Gastrocnemius medialis (tissue), 4 donors: ENCODE measurements around the gene PCSK6. TPM values are rescaled to one million over a fixed set of nuclear protein-coding genes. Genes with fewer than 3 reads are reported as not detected.

ENCODE experiments used
- ATAC-seq, 2 donors: fragments of 150-250 bp; one replicate each; pipeline ENCODE4 v1.9.1; 2016
- DNase-seq, 2 donors: peaks; one replicate each; pipeline ENCODE4 v3.0.0-alpha.2; 2019
- H3K27ac ChIP-seq, 4 donors: fragments of 200-600 bp; sonication (generic); 1 replicate in 1 of 4; 2 replicates in 3 of 4; pipeline ENCODE4 v1.5.1; 2016 to 2018; ENCODE audit warnings: mild to moderate bottlenecking in 2 of 4, moderate library complexity in 1 of 4
- H3K27me3 ChIP-seq, 3 donors: fragments of 200-600 bp; sonication (generic) in 2 of 3; 1 replicate in 1 of 3; 2 replicates in 2 of 3; pipeline versions ENCODE4 v1.5.1 to v1.6.0; 2016 to 2019; ENCODE audit warnings: mild to moderate bottlenecking in 1 of 3, moderate library complexity in 1 of 3
- H3K36me3 ChIP-seq, 2 donors: fragments of 200-600 bp; sonication (generic) in 1 of 2; one replicate each; pipeline ENCODE4 v1.5.1; 2017 to 2018
- H3K4me1 ChIP-seq, 2 donors: fragments of 200-600 bp; sonication (generic) in 1 of 2; one replicate each; pipeline ENCODE4 v1.5.1; 2016 to 2017; ENCODE audit warnings: mild to moderate bottlenecking in 2 of 2
- H3K4me3 ChIP-seq, 4 donors: fragments of 200-600 bp; sonication (generic) in 3 of 4; 1 replicate in 1 of 4; 2 replicates in 3 of 4; pipeline ENCODE4 v1.5.1; 2016 to 2019; ENCODE audit warnings: mild to moderate bottlenecking in 2 of 4
- H3K9me3 ChIP-seq, 3 donors: fragments of 200-600 bp; sonication (generic) in 2 of 3; 1 replicate in 1 of 3; 2 replicates in 2 of 3; pipeline ENCODE4 v1.5.1; 2016 to 2019
- POLR2A ChIP-seq, 2 donors: fragments of 450-650 bp; IDR thresholded peaks; one replicate each; pipeline ENCODE4 v1.6.1; 2017; ENCODE audit warnings: antibody characterized with exemption in 2 of 2, mild to moderate bottlenecking in 2 of 2, moderate library complexity in 2 of 2
- in situ Hi-C, 4 donors: fragments of 200-750 bp; cut with MboI; loops; one replicate each; pipeline versions ENCODE4 v1.15.0 to v1.8.0; 2017; ENCODE audit warnings: low sequenced_read_pairs in 4 of 4
- intact Hi-C: fragments of 100-400 bp; cut with DNase I; formaldehyde crosslinking; loops from one replicate; pipeline ENCODE4 v1.15.1; 2023; ENCODE audit warnings: low total_unique reads
- total RNA-seq, 4 donors: library from RNA; depleted of rRNA; stranded (reverse); fragments of >200 nt; gene quantifications; one replicate each; pipeline versions ENCODE4 v1.1.0 to v1.2.3, GENCODE V29; 2016
- TF ChIP-seq, protein P1 (sequence below), 5 experiments: fragments of 450-650 bp in 3 of 5; fragments of 200-600 bp in 2 of 5; sonication (generic) in 2 of 5; IDR thresholded peaks in 4 of 5; conservative IDR thresholded peaks in 1 of 5; 1 replicate in 4 of 5; 2 replicates in 1 of 5; pipeline ENCODE4 v1.5.1; 2016 to 2019; ENCODE audit warnings: antibody characterized with exemption in 5 of 5, mild to moderate bottlenecking in 3 of 5, moderate library complexity in 3 of 5

PCSK6 gene
- total RNA-seq, 4 donors from 2014 or later: 12.8 to 46.0 (median 23.6) TPM

DNA sequence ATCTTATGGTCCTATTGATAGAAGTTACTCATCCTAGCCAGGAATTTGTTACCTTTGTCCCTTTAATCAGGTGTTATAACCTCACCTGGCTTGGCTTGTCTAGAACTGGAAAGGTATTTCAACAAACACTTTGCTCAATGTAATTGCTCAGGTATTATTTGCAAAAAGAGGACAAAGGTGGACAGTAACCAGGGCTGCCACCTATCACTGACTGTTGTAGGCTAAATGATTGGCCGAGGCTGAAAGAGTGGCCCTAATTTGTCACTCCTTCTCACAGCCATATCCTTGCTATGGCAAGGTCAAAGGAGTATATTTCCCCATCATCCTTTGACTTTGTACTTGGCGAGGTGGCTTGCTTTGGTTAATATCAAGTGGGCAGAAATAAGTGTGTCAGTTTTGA lies 209.5 kb downstream of the PCSK6 start:
- DNase-seq (no peak), ATAC-seq (no peak)
- Histone ChIP-seq H3K27ac (no peak overlapping the region), H3K27me3 (no peaks in the 10 kb centered on the region), H3K4me1 (peaks cover 16 to 23% of the 10 kb centered on the region in 2 donors), H3K36me3 (peaks cover 2 to 69% of the 10 kb centered on the region in 2 donors), H3K4me3 (no peak overlapping the region), H3K9me3 (no peaks in the 10 kb centered on the region)
- intact Hi-C loops: no loop called here
- in situ Hi-C loops: no loop called here
- TF ChIP-seq, protein P1, sequence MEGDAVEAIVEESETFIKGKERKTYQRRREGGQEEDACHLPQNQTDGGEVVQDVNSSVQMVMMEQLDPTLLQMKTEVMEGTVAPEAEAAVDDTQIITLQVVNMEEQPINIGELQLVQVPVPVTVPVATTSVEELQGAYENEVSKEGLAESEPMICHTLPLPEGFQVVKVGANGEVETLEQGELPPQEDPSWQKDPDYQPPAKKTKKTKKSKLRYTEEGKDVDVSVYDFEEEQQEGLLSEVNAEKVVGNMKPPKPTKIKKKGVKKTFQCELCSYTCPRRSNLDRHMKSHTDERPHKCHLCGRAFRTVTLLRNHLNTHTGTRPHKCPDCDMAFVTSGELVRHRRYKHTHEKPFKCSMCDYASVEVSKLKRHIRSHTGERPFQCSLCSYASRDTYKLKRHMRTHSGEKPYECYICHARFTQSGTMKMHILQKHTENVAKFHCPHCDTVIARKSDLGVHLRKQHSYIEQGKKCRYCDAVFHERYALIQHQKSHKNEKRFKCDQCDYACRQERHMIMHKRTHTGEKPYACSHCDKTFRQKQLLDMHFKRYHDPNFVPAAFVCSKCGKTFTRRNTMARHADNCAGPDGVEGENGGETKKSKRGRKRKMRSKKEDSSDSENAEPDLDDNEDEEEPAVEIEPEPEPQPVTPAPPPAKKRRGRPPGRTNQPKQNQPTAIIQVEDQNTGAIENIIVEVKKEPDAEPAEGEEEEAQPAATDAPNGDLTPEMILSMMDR (IDR thresholded peaks at IDR 0.05 in 4 of 5, conservative IDR thresholded peaks at IDR 0.05 in 1 of 5): no peak
- TF ChIP-seq POLR2A (IDR thresholded peaks at IDR 0.05): no peak

DNA sequence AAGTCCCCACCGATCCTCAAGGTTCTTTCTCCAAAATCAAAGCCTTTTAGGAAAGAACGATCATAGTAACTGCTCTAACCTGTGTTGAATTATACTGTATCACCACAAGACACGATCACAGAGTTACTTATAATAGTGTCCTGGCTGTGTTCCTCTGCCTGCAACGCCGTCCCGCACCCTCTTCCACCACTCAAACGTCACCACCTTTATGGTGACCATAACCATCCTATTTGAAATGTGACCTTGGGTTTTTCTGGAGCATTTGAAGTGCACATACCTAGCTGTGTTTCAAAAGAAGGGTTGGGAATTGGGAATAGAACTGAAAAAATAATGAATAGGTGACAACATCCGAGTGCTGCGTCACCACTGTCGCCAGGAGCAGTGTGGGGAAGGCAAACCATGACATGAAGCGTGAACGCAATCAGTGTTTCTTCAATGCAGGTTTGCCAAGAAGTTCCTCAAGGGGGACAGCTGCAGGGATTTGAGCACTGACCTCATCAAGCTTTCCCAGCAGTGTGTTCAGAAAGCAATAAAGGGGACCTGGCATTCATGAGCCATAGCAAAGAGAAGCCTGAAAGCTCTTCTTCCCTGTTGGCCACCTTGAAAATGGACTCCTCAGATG lies 211.5 kb downstream of the PCSK6 start:
- intact Hi-C loops (loop anchor here (1.0 to 5.0 kb wide), 4 partner anchors 17 to 676 kb away; partner anchors contain the start of genes ASB7, LINS1, SNRPA1 and TM2D3), in situ Hi-C loops (no loop called here)
- TF ChIP-seq POLR2A (IDR thresholded peaks at IDR 0.05): no peak
- TF ChIP-seq, protein P1 (IDR thresholded peaks at IDR 0.05 in 4 of 5, conservative IDR thresholded peaks at IDR 0.05 in 1 of 5): no peak
- Histone ChIP-seq H3K4me1 (peaks cover 26 to 40% of the 10 kb centered on the region in 2 donors), H3K27ac (peak overlapping the region; percentile 90 to 98 (median 94)), H3K4me3 (peak overlapping the region; percentile 77 to 88 (median 83)), H3K36me3 (peaks cover 4 to 69% of the 10 kb centered on the region in 2 donors), H3K27me3 (no peaks in the 10 kb centered on the region), H3K9me3 (no peaks in the 10 kb centered on the region)
- peak in 1 of 2 donors; percentile 3 for ATAC-seq
- DNase-seq: peak in 1 of 2 donors; percentile 37

DNA sequence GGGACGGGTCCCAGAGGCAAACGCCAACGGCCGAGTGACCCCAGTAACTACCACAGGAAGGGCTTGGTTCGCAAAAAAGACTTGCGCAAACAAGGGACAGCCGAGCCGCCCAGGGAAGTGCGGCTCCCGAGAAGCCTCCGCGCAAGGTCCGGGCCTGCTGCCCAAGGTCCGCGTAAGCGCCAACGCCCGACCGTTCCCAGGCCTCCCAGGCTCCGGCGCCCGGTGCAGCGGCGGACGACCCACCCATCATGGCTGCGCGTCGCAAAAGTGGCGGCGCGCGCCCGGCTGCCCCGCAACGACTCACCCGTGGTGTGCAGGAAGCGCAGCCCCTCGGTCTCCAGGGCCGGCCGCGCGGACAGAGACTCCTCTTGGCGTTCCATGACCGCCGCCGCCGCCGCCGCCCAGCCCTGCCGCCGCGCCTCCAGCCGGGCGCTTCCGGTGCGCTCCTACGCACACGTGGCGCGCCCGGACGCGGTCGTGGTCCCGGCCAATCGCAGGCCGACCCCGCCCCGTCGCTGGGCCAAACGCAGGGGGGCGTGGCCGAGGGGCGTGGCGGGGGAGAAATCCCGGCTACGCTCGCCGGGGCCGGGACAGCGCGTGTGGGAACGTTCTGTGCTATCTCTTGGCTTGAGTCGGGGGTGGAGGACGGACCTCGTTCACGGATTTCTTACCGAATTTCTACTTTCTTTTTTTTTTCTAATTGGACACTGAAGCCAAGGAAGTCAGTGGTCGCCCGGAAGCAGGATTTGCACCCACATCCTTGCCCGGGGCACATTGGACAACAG lies 212.3 kb downstream of the PCSK6 start, which contains the start of gene SELENOS:
SELENOS (minus strand) TSS at position 448 of the 785 bp plus-strand sequence; CDS start at position 380, 68 bp downstream.
- peak; percentile 88 to 89 for DNase-seq
- peak within 1 kb of the TSS; percentile 77 to 88 (median 83) for H3K4me3 ChIP-seq
- peak; percentile 83 to 85 for ATAC-seq
- intact Hi-C loops: loop anchor here (1.0 to 5.0 kb wide), 4 partner anchors 18 to 675 kb away; partner anchors contain the start of genes ASB7, LINS1, SNRPA1 and TM2D3
- in situ Hi-C loops: no loop called here
- H3K36me3 ChIP-seq: peaks cover 4 to 69% of the 10 kb centered on the region in 2 donors
- no peaks in the 10 kb centered on the region for H3K9me3 ChIP-seq
- peak within 1 kb of the TSS; percentile 90 to 98 (median 94) for H3K27ac ChIP-seq
- peak; percentile 99 to 100 for TF ChIP-seq POLR2A (IDR thresholded peaks at IDR 0.05)
- TF ChIP-seq, protein P1 (IDR thresholded peaks at IDR 0.05 in 4 of 5, conservative IDR thresholded peaks at IDR 0.05 in 1 of 5): peak in 1 of 5 experiments; percentile 11
- H3K4me1 ChIP-seq: peaks cover 33 to 48% of the 10 kb centered on the region in 2 donors
- no peaks in the 10 kb centered on the region for H3K27me3 ChIP-seq

DNA sequence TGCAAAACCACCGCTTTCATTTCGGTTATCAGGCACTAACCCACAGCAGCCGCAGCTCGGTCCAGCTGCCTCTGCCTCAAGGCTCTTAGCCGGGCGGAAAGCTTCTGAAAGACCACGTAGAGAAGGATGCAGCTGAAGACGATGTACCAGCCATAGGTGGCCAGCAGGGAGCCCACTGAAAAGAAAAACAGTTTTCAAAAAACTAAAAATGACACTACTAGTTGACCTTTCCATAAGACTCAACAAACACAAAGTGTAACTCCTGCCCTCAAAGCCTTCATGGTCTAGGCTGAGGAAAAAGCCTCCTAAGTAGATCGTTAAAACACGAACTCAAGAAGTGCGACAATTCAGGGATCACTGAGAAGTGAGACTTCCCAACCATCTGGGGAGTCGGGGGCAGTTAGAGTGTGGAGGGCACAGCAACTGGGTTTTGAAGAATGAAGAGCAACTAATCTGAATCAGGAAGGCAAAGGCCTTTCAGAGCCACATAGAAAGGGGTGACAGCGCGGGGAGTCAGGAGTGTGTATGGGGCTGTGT lies 212.9 kb downstream of the PCSK6 start:
- no peak for DNase-seq
- Histone ChIP-seq H3K4me1 (peaks cover 33 to 53% of the 10 kb centered on the region in 2 donors), H3K27ac (peak overlapping the region; percentile 90 to 98 (median 94)), H3K27me3 (no peaks in the 10 kb centered on the region), H3K9me3 (no peaks in the 10 kb centered on the region), H3K4me3 (peak overlapping the region; percentile 77 to 88 (median 83)), H3K36me3 (peaks cover 4 to 69% of the 10 kb centered on the region in 2 donors)
- TF ChIP-seq, protein P1 (IDR thresholded peaks at IDR 0.05 in 4 of 5, conservative IDR thresholded peaks at IDR 0.05 in 1 of 5): peak in 2 of 5 experiments; percentile 16 to 20
- no peak for TF ChIP-seq POLR2A (IDR thresholded peaks at IDR 0.05)
- no peak for ATAC-seq
- intact Hi-C loops (loop anchor here (1.0 to 5.0 kb wide), 4 partner anchors 19 to 674 kb away; partner anchors contain the start of genes ASB7, LINS1, SNRPA1 and TM2D3), in situ Hi-C loops (no loop called here)
